Peyer's patch (tissue), 4 donors: ENCODE results near the gene TSC22D3. TPM values are rescaled to one million over a fixed set of nuclear protein-coding genes. Genes with fewer than 3 reads are reported as not detected.

Source experiments
- DNase-seq, 3 donors: peaks; one replicate each; pipeline ENCODE4 v3.0.0-alpha.2; 2017 to 2019
- H3K27ac ChIP-seq, 4 donors: fragments of 200-600 bp; sonication (generic); one replicate each; pipeline ENCODE4 v1.5.1; 2016 to 2019
- H3K27me3 ChIP-seq, 2 donors: fragments of 200-600 bp; sonication (generic); one replicate each; pipeline ENCODE4 v1.5.1; 2019
- H3K36me3 ChIP-seq, 3 donors: fragments of 200-600 bp; sonication (generic); one replicate each; pipeline ENCODE4 v1.5.1; 2016 to 2019
- H3K4me1 ChIP-seq, 4 donors: fragments of 200-600 bp; sonication (generic); one replicate each; pipeline ENCODE4 v1.5.1; 2016 to 2019
- H3K4me3 ChIP-seq, 4 donors: fragments of 200-600 bp; sonication (generic); 1 replicate in 3 of 4; 2 replicates in 1 of 4; pipeline ENCODE4 v1.5.1; 2016 to 2019; ENCODE audit warnings: mild to moderate bottlenecking in 1 of 4
- H3K9me3 ChIP-seq, 4 donors: fragments of 200-600 bp; sonication (generic); one replicate each; pipeline ENCODE4 v1.5.1; 2016 to 2019; ENCODE audit warnings: mild to moderate bottlenecking in 1 of 4
- CTCF ChIP-seq, 6 experiments: fragments of 450-650 bp in 4 of 6; fragments of 200-600 bp in 2 of 6; sonication (generic) in 1 of 6; IDR thresholded peaks; one replicate each; pipeline ENCODE4 v1.5.1; 2017 to 2019; ENCODE audit warnings: antibody characterized with exemption in 6 of 6, mild to moderate bottlenecking in 3 of 6, moderate library complexity in 1 of 6
- POLR2A ChIP-seq, 2 donors: fragments of 450-650 bp; IDR thresholded peaks; one replicate each; pipeline ENCODE4 v1.5.1; 2017; ENCODE audit warnings: antibody characterized with exemption in 2 of 2, mild to moderate bottlenecking in 2 of 2, moderate library complexity in 2 of 2
- total RNA-seq, 4 donors: library from RNA; depleted of rRNA; stranded (reverse); fragments of >200 nt; gene quantifications; one replicate each; pipeline ENCODE4 v1.1.0, GENCODE V29; 2016

Gene TSC22D3
- total RNA-seq, 4 donors from 2014 or later: 185 to 1,146 (median 313) TPM

- H3K4me3 ChIP-seq: peak overlapping the region; percentile 44 to 60 (median 50)
- H3K4me1 ChIP-seq: peaks cover 4 to 21% (median 5%) of the 10 kb centered on the region in 4 donors
- no peaks in the 10 kb centered on the region for H3K27me3 ChIP-seq
- no peaks in the 10 kb centered on the region for H3K9me3 ChIP-seq
- H3K27ac ChIP-seq: peak overlapping the region; percentile 91 to 98 (median 94)
- DNase-seq: no peak
- no peak for TF ChIP-seq CTCF (IDR thresholded peaks at IDR 0.05)
- TF ChIP-seq POLR2A (IDR thresholded peaks at IDR 0.05): peak in 1 of 2 donors; percentile 12
- H3K36me3 ChIP-seq: no peaks in the 10 kb centered on the region
These were observed 99.6 kb downstream of the TSC22D3 start for GRCh38 chrX:107675823-107676555.

GRCh38 chrX:107675365-107675654, 100.3 kb downstream of the TSC22D3 start:
- Histone ChIP-seq H3K36me3 (no peaks in the 10 kb centered on the region), H3K9me3 (no peaks in the 10 kb centered on the region), H3K4me3 (peak overlapping the region; percentile 44 to 60 (median 50)), H3K27me3 (no peaks in the 10 kb centered on the region), H3K27ac (peak overlapping the region; percentile 91 to 98 (median 94)), H3K4me1 (peaks cover 4 to 21% (median 5%) of the 10 kb centered on the region in 4 donors)
- DNase-seq: no peak
- TF ChIP-seq CTCF (IDR thresholded peaks at IDR 0.05): no peak
- TF ChIP-seq POLR2A (IDR thresholded peaks at IDR 0.05): no peak

GRCh38 chrX:107674480-107675364, 100.9 kb downstream of the TSC22D3 start:
- Histone ChIP-seq H3K27ac (peak overlapping the region; percentile 91 to 98 (median 94)), H3K27me3 (no peaks in the 10 kb centered on the region), H3K4me3 (peak overlapping the region; percentile 15 to 60 (median 44)), H3K9me3 (no peaks in the 10 kb centered on the region), H3K4me1 (peaks cover 4 to 21% (median 5%) of the 10 kb centered on the region in 4 donors), H3K36me3 (no peaks in the 10 kb centered on the region)
- TF ChIP-seq CTCF (IDR thresholded peaks at IDR 0.05) (no peak), POLR2A (IDR thresholded peaks at IDR 0.05) (no peak)
- DNase-seq: peak; percentile 52 to 84 (median 61)

DNA sequence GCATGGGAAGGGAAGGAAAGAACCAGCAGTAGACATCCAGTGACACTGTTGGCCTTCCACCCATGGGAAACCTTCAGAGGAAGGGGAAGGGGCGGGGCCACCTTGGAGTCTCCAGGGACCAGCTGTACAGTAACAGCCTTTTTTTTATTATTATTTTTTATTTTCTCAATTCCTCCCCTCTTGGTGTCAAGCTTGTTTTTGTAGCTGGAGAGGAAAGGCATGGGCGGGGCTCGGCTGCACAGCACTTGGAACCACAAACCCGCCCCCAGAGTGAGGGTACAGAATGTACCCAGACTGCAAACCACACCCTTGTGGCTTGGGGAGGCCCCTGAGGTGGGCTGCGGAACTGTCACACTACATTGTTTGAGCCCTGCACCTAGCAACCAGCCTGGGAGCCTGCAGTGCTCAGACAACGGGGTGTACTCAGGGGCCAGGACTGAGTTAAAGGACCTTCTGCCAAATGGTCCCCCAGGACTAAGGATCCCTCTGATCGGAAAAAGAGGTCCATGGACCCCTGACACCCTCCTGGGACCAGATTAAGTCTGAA, 101.6 kb downstream of the TSC22D3 start:
- peak overlapping the region; percentile 15 to 35 (median 28) for H3K4me3 ChIP-seq
- peak; percentile 71 to 97 (median 95) for DNase-seq
- no peaks in the 10 kb centered on the region for H3K36me3 ChIP-seq
- TF ChIP-seq POLR2A (IDR thresholded peaks at IDR 0.05) (peak in 1 of 2 donors; percentile 23), CTCF (IDR thresholded peaks at IDR 0.05) (peak in 3 of 6 experiments; percentile 10 to 24 (median 24))
- peaks cover 0 to 21% (median 2%) of the 10 kb centered on the region in 4 donors for H3K4me1 ChIP-seq
- H3K27ac ChIP-seq: peak overlapping the region; percentile 91 to 98 (median 94)
- H3K27me3 ChIP-seq: no peaks in the 10 kb centered on the region
- no peaks in the 10 kb centered on the region for H3K9me3 ChIP-seq

GRCh38 chrX:107673431-107673830, 102.2 kb downstream of the TSC22D3 start:
- no peak for DNase-seq
- Histone ChIP-seq H3K9me3 (no peaks in the 10 kb centered on the region), H3K4me3 (peak overlapping the region in 2 of 4 donors; percentile 2 to 35), H3K27me3 (no peaks in the 10 kb centered on the region), H3K27ac (peak overlapping the region; percentile 90 to 98 (median 92)), H3K36me3 (no peaks in the 10 kb centered on the region), H3K4me1 (peaks cover 0 to 20% (median 2%) of the 10 kb centered on the region in 4 donors)
- TF ChIP-seq CTCF (IDR thresholded peaks at IDR 0.05) (no peak), POLR2A (IDR thresholded peaks at IDR 0.05) (no peak)
